RWPE1 (cell line): ENCODE data around the gene PPP4R4.

Experiments used
- CTCF ChIA-PET: fragments of 350-600 bp; sonication (Branson Sonifier 250); formaldehyde crosslinking; extraction: SDS; loops from one replicate; lab custom pipeline; 2021; lab: Yijun Ruan, JAX
- POLR2A ChIA-PET: fragments of 400-600 bp; formaldehyde crosslinking; extraction: SDS; loops from one replicate; lab custom pipeline; 2020; ENCODE audit warnings: antibody characterized with exemption; ENCODE audit not compliant: low non-redundant PET; lab: Yijun Ruan, JAX
- DNase-seq: peaks from one replicate; pipeline ENCODE4 v3.0.0; 2012; ENCODE audit warnings: low spot score
- H3K27ac ChIP-seq: fragments of 450-650 bp; 2 replicates; pipeline ENCODE4 v1.5.1; 2017
- CTCF ChIP-seq: fragments of 450-650 bp; conservative IDR thresholded peaks from 2 replicates; pipeline ENCODE4 v1.5.1; 2017; ENCODE audit warnings: low read depth, mild to moderate bottlenecking

The PPP4R4 gene

GRCh38 chr14:94174604-94175010 is 485 bp downstream of the PPP4R4 start:
- no peak for TF ChIP-seq CTCF
- no peak overlapping the region for H3K27ac ChIP-seq
- CTCF ChIA-PET = interaction anchor here (0.6 kb wide), 1 partner anchor 38 kb away, joined by 3 read pairs; no protein-coding TSS in a partner anchor
- DNase-seq = no peak
- POLR2A ChIA-PET = no interaction called here

- no peak for DNase-seq
- CTCF ChIA-PET = interaction anchor here (0.6 to 0.8 kb wide), 3 partner anchors 39 to 172 kb away, joined by 3 read pairs; no protein-coding TSS in a partner anchor
- POLR2A ChIA-PET = no interaction called here
- H3K27ac ChIP-seq = no peak overlapping the region
- no peak for TF ChIP-seq CTCF
Observed at GRCh38 chr14:94175011-94175745, 1.1 kb downstream of the PPP4R4 start.

- TF ChIP-seq CTCF = no peak
- H3K27ac ChIP-seq = no peak overlapping the region
- DNase-seq = no peak
- POLR2A ChIA-PET = no interaction called here
- CTCF ChIA-PET = interaction anchor here (0.7 to 0.8 kb wide), 2 partner anchors 44 to 171 kb away, joined by 3 read pairs; no protein-coding TSS in a partner anchor
Observed at GRCh38 chr14:94175747-94176146, 1.6 kb downstream of the PPP4R4 start.

GRCh38 chr14:94176808-94177207 is 2.7 kb downstream of the PPP4R4 start:
- TF ChIP-seq CTCF = no peak
- CTCF ChIA-PET = no interaction called here
- DNase-seq = peak; percentile 44
- POLR2A ChIA-PET = no interaction called here
- no peak overlapping the region for H3K27ac ChIP-seq

- ChIA-PET POLR2A (no interaction called here), CTCF (interaction anchor here (0.6 kb wide), 1 partner anchor 84 kb away, joined by 3 read pairs; no protein-coding TSS in a partner anchor)
- no peak overlapping the region for H3K27ac ChIP-seq
- no peak for DNase-seq
- TF ChIP-seq CTCF = no peak
Observed at GRCh38 chr14:94177806-94178205, 3.7 kb downstream of the PPP4R4 start.

GRCh38 chr14:94179244-94179643 is 5.1 kb downstream of the PPP4R4 start:
- ChIA-PET POLR2A (no interaction called here), CTCF (interaction anchor here (1.0 to 2.3 kb wide), 2 partner anchors 43 to 307 kb away, joined by 4 to 8 read pairs; no protein-coding TSS in a partner anchor)
- DNase-seq = no peak
- no peak overlapping the region for H3K27ac ChIP-seq
- no peak for TF ChIP-seq CTCF
